Dermis blood vessel endothelial cell (primary cell): ENCODE measurements around the gene CASR. TPM values are rescaled to one million over a fixed set of nuclear protein-coding genes. Genes with fewer than 3 reads are reported as not detected.

ENCODE experiments used
- DNase-seq: peaks from one replicate; pipeline ENCODE4 v3.0.0; 2010
- total RNA-seq: library from RNA; depleted of rRNA; stranded (reverse); fragments of >200 nt; gene quantifications from 2 replicates; pipeline ENCODE4 v1.2.3, GENCODE V29; 2014

Gene CASR
- total RNA-seq, 1 donor from 2014 or later, result not detected

DNA sequence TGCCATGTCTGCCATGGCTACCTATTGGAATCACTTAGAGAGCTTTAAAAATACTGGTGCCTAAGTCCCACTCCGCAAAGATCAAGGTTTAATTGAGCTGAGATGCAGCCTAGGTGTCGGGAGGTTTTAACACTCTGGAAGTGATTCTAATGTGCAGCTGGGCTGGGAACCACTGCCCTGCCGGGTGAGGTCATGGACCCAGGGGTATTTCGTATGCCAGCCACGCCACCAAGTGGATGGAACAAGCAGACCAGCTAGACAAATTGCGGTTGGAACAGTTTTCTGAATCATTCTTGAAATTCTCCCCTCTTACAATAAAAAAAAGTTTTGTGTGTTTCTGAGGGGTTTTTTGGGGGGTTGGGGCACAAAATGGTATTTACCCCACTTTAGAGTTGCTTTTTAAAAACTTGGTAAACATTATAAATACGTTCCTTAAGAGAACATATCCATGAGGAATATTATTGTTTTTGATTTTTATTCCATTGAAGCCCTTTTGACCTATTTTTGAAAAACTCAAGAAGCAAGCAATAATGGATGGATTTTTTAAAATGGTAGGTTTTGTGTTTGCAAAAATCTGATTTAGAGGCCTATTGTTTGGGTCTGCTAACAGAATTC is 75.4 kb downstream of the CASR start:
- peak; percentile 75 for DNase-seq

GRCh38 chr3:122260206-122260605 is 76.7 kb downstream of the CASR start:
- DNase-seq, result no peak

DNA sequence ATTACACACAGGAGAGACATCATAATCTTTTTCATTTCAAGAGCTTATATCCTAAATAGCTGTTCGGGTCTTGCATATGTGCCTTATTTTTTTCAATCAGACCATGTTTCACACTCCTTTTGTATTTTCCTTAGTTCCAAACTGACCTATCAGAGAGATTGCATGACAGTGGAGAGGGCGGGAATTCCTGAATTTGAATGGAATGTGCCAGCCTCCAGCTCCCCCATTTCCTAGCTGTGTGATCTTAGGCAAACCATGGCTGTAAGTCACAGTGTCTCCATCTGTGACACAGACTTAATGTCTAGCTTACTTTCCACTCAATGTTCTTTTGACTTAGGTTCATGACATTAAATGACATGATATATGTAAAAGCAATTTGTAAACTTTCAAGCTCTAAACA is 79.6 kb downstream of the CASR start:
- no peak for DNase-seq

DNA sequence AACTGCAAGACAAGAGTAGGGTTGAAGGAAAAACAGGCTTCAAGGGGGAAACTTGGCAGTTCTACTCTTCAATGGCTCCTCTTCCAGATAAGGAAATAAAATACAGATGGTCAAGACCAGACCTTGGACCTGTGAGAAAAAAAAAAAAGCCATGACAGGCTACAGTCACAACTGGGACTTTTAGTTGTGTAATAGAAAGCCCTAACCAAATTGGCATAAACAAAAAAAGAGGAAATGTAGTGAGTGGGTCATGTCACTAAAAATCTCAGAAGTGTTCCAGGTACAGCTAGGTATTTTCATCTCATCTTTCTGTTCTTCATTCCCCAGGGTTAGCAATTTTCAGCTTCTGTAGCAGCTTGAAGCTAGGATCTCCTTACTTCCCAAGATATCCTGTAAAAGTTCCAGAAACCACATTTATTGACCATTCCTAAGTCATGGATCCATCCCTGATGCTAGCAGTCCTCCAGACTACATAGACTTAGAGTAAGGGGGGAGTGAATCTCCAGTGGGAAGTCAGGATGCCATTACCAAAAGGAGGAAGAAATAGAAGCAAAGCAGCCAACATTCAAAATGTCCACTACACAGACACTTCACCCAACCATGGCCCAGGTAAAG is 80.6 kb downstream of the CASR start:
- no peak for DNase-seq

DNA sequence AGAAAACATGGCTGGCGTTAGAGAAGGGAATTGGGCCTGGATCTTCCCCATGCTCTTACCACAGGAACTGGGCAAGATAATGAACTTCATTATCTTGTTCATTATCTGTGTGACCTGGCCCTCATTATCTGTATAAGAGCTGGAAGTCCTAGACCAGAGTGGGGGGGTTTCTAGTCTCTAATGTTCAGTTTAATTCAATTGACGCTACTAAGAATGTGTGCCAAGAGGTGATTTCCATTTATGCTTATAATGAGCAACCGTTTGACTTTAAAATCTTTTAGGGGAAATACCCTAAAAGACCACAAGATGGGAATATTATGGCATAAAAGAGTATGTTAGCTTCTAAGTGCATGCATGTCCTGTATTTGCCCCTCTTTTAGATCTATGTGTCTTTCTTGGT is 82.5 kb downstream of the CASR start:
- DNase-seq, result no peak

DNA sequence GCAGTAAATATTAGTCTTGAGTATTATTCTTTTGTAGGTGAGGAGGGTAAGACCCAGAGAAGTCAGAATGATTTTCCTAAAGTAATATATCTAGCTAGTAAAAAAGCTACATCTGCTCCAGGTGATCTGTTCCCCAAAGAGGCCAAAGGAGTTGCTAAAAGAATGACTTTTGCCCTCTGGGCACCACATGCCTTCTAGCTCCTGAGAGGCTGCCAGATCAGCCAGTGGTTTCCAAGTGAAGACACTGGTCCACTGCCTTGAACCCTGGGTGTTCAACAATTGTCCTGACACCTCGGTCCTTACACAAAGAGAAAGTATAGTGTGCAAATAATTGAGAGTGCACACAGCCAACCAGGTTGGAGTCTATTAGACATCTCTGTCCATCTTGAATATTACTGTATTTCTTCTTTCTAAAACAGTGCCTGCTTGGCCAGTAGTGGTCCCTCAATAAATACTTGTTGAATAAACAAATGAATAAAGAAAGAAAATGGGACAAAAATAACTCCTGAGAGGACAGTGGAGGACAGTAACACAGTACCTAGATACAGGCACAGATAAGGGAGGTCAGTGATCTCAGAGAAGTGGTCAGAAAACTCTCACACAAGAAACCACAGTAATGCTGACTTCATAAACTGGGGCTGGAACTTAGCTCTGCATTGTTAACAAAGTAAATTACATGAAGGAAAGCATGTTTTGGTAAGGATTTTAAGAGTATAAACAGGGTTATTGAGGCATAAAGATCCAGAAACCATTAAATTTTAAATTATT is 85.0 kb downstream of the CASR start:
- no peak for DNase-seq

DNA sequence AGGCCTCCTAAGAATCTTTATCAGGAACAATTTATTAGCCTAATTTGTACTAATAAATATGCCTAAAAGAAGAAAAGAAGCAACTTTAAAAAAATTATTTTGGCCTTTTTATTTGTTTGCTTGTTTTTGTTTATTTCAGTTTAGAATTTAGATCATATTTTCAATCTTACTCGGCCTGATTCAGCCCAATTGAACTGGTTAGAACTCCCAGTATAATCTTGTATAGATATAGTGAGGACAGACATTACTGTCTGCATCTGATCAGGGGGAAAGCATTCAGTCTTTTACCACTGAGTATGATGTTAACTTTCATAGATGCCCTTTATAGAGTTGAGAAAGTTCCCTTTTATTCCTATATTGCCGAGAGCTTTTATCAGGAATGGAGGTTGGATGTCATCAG is 85.6 kb downstream of the CASR start:
- no peak for DNase-seq

DNA sequence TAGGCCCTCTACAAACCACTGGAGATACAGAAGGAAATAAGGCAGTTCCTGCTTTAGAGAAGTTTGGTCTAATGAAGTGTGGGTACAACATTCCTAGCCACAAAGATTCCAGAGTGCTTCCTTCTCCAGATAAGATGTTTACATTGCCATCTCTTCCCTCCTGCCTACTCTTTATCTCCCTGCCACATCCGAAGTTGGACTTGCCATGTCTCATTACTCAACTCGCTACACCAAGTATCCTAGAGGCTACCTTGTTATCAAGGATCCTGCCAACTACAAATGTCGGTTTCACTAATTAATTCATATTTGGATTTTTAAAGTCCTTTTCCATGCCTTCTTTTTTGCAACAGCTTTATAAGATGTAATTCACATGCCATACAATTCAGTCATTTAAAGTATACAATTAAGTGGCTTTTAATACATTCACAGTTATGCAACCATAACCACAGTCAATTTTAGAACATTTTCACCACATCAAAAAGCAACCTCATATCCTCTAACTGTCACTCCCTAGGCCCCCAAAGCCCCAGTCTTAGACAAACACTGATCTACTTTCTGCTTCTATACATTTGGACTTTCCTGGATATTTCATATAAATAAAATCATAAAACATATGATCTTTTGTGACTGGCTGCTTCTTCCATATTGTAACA is 87.9 kb downstream of the CASR start:
- no peak for DNase-seq

GRCh38 chr3:122272879-122273278 is 89.4 kb downstream of the CASR start:
- DNase-seq, result no peak

- no peak for DNase-seq
These were observed 90.0 kb downstream of the CASR start for GRCh38 chr3:122273498-122273897.

DNA sequence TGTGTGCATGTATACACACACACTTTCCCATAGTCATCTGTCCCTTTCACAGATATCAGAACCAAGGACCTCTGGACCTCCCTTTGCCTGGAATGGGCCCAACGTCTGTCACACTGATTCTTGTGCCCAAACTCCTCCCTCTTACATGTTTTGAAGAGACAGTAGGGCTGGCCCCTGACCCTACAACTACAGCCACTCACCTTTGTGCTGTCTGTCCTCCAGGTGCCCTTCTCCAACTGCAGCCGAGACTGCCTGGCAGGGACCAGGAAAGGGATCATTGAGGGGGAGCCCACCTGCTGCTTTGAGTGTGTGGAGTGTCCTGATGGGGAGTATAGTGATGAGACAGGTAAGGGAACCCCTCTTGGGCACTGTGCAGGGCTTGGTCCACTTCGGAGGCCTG is 98.4 kb downstream of the CASR start:
- no peak for DNase-seq

DNA sequence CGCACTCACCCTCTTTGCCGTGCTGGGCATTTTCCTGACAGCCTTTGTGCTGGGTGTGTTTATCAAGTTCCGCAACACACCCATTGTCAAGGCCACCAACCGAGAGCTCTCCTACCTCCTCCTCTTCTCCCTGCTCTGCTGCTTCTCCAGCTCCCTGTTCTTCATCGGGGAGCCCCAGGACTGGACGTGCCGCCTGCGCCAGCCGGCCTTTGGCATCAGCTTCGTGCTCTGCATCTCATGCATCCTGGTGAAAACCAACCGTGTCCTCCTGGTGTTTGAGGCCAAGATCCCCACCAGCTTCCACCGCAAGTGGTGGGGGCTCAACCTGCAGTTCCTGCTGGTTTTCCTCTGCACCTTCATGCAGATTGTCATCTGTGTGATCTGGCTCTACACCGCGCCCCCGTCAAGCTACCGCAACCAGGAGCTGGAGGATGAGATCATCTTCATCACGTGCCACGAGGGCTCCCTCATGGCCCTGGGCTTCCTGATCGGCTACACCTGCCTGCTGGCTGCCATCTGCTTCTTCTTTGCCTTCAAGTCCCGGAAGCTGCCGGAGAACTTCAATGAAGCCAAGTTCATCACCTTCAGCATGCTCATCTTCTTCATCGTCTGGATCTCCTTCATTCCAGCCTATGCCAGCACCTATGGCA is 100.5 kb downstream of the CASR start:
- DNase-seq, result no peak

GRCh38 chr3:122284486-122284885 is 101.0 kb downstream of the CASR start:
- DNase-seq, result no peak

DNA sequence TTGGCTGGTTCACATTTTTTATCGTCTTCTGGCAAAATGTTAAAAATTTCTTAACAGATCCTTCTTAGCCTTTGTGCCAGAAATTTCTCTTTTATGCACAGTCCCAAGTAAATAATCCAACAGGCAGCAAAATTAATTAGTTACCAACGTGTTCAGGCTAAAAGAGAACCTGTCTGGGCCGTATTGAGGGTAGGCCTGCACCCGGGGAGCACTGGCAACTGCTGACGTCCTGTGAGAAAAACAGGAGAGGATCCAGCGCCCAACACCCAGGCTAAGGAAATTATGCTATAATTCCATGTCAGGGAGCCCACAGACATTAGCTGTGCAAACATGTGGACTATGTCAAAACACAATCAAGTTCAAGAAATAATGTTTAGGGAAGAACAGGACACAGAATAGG is 110.9 kb downstream of the CASR start:
- no peak for DNase-seq

DNA sequence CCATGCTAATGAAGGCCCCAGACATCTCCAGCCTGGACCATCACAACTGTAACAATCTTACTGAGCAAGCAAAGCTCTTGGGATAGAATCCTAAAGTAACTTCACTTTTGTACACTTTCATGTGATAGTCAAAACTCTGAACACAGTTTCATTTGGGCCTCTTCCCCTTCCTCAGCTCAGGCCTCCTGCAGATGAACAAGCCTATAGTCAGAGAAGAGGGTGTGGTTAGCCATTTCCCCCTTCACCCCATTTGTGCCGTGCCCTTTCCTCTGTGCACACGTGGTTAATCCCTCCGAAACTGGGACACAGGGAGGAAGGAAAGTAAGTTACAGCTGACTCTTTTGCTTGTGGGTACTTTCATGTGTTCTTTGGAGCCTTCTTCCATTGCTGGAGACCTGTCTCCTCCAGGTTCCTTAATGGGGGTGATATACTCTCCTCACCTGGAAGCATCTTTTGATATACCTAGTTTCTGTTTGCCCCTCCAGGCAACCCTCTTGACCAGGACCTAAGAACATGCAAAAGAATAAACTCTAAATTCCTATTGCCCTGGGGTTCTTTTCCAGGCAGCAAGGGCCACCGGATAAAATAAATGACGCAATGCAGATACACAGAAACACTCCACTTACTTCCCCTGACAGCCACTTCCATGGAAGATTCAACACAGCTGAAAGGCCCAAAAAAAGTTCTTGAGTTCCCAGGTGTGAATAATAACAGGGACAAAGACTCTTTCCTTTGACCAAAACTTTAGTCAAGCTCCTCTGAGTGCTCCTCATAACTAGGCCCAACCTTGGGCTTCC is 112.0 kb downstream of the CASR start:
- DNase-seq, result no peak

GRCh38 chr3:122298239-122298638 is 114.8 kb downstream of the CASR start:
- DNase-seq, result no peak

GRCh38 chr3:122299215-122299614 is 115.7 kb downstream of the CASR start:
- DNase-seq, result no peak

- peak; percentile 41 for DNase-seq
These were observed 116.5 kb downstream of the CASR start for GRCh38 chr3:122299872-122300460.

GRCh38 chr3:122301063-122301462 is 117.6 kb downstream of the CASR start:
- DNase-seq, result no peak

DNA sequence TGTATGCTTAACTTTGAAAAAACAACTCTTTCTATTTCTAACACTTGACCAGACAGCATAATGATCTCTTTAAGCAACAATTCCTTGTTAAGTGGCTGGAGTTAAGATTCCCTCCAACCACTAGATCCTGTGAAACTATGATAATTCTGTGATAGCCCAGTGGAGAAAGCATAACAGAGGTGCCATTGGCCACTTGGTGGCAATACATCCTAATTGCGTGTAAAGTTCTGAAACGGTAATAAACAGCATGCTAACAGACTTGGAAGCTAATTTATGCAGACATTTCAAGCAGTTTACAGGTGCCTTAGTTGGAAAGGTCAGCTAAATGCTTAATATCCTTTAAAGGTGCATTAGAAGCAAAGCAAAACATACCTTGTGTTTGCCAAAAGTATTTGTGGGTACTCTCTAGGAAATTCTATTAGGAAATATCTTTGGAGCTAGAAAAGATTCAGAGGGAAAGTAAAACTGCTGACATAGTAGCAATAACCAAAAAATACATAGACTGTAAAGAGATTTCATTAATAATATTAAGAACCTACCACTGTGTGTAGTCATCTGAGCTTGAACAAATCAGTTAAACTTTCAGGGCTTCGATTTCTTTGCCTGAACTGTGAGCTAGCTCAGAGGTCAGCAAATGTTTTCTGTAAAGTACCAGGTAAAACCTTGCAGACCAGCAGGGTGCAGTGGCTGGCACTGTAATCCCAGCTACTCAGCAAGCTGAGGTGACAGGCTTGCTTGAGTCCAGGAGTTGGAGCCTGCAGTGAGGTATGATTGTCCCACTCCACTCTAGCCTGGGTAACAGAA is 122.6 kb downstream of the CASR start:
- peak; percentile 4 for DNase-seq

GRCh38 chr3:122306622-122306953 is 123.1 kb downstream of the CASR start:
- DNase-seq, result no peak
